SK-N-SH (cell line): ENCODE results near the gene UBAP1L. TPM values are rescaled to one million over a fixed set of nuclear protein-coding genes. Genes with fewer than 3 reads are reported as not detected.
A peak's percentile ranks its signal among the peaks of the same experiment; 100 is the strongest.

Experiments
- CTCF ChIA-PET: fragments of 300-600, 350-600 bp; formaldehyde crosslinking; extraction: SDS; loops from one replicate; lab custom pipeline; 2021; lab: Yijun Ruan, JAX
- POLR2A ChIA-PET: fragments of 350-600 bp; sonication (Branson Sonifier 250); formaldehyde crosslinking; extraction: SDS; loops from one replicate; lab custom pipeline; 2020; ENCODE audit warnings: antibody characterized with exemption, inconsistent platforms; lab: Yijun Ruan, JAX
- DNase-seq: peaks from one replicate; pipeline ENCODE4 v3.0.0; 2012
- H2AFZ ChIP-seq: fragments of 200-600 bp; sonication (generic); 2 replicates; pipeline ENCODE4 v1.8.1; 2016; ENCODE audit warnings: antibody characterized with exemption, mild to moderate bottlenecking, low read depth
- H3F3A ChIP-seq: fragments of 200-600 bp; sonication (generic); replicated peaks from 2 replicates; pipeline ENCODE3; 2016; ENCODE audit warnings: antibody characterized with exemption, mild to moderate bottlenecking; ENCODE audit not compliant: insufficient read depth
- H3K27ac ChIP-seq, 2 experiments: fragments of 200-500 bp in 1 of 2; fragments of 200-600 bp in 1 of 2; sonication (Bioruptor generic) in 1 of 2; sonication (generic), shearing (Covaris generic) in 1 of 2; 2 replicates each; pipeline versions ENCODE4 v1.5.1 to v1.6.1; 2014 to 2016; ENCODE audit warnings: low read depth in 2 of 2, inconsistent platforms in 1 of 2, low read length in 1 of 2, mild to moderate bottlenecking in 1 of 2, mixed read lengths in 1 of 2
- H3K27me3 ChIP-seq: fragments of 200-600 bp; sonication (generic), shearing (Covaris generic); 2 replicates; pipeline ENCODE4 v1.6.1; 2016; ENCODE audit warnings: mixed run types; ENCODE audit not compliant: insufficient read depth
- H3K36me3 ChIP-seq, 2 experiments: fragments of 200-500 bp in 1 of 2; fragments of 200-600 bp in 1 of 2; sonication (Bioruptor generic) in 1 of 2; sonication (generic) in 1 of 2; replicated peaks in 1 of 2; 2 replicates each; pipeline versions ENCODE3 to v1.5.1; 2014 to 2016; ENCODE audit warnings: low read length in 1 of 2, mild to moderate bottlenecking in 1 of 2; ENCODE audit not compliant: insufficient read depth in 2 of 2, control insufficient read depth in 1 of 2
- H3K4me1 ChIP-seq, 2 experiments: fragments of 200-500 bp in 1 of 2; fragments of 200-600 bp in 1 of 2; sonication (Bioruptor generic) in 1 of 2; sonication (generic), shearing (Covaris generic) in 1 of 2; 2 replicates each; pipeline versions ENCODE4 v1.5.1 to v1.6.1; 2014 to 2016; ENCODE audit warnings: low read depth in 1 of 2, low read length in 1 of 2, mixed run types in 1 of 2; ENCODE audit not compliant: insufficient read depth in 2 of 2, control insufficient read depth in 1 of 2
- H3K4me2 ChIP-seq: fragments of 200-600 bp; sonication (generic), shearing (Covaris generic); 2 replicates; pipeline ENCODE4 v1.6.1; 2017; ENCODE audit warnings: mixed run types
- H3K4me3 ChIP-seq, 2 experiments: fragments of 200-500 bp in 1 of 2; fragments of 200-600 bp in 1 of 2; sonication (Bioruptor generic) in 1 of 2; sonication (generic), shearing (Covaris generic) in 1 of 2; 2 replicates each; pipeline versions ENCODE4 v1.5.1 to v1.8.1; 2014 to 2016; ENCODE audit warnings: low read depth in 2 of 2, inconsistent platforms in 1 of 2, low read length in 1 of 2, mild to moderate bottlenecking in 1 of 2, mixed read lengths in 1 of 2, moderate library complexity in 1 of 2
- H3K79me2 ChIP-seq: fragments of 200-600 bp; sonication (generic); 2 replicates; pipeline ENCODE4 v1.8.1; 2017; ENCODE audit warnings: mild to moderate bottlenecking; ENCODE audit not compliant: insufficient read depth
- H3K9ac ChIP-seq: fragments of 200-600 bp; sonication (generic); 2 replicates; pipeline ENCODE4 v1.6.1; 2017; ENCODE audit warnings: mixed run types
- H3K9me2 ChIP-seq: fragments of 200-600 bp; sonication (generic); 2 replicates; pipeline ENCODE4 v1.6.1; 2017; ENCODE audit warnings: mixed run types
- H3K9me3 ChIP-seq: fragments of 200-600 bp; sonication (generic); 2 replicates; pipeline ENCODE4 v1.6.1; 2017; ENCODE audit warnings: mixed run types, mild to moderate bottlenecking, moderate library complexity
- H4K20me1 ChIP-seq: fragments of 200-600 bp; sonication (generic); 2 replicates; pipeline ENCODE4 v1.6.1; 2017; ENCODE audit warnings: mild to moderate bottlenecking, mixed run types; ENCODE audit not compliant: insufficient read depth
- CHD2 ChIP-seq: fragments of 150-350 bp; IDR thresholded peaks from 2 replicates; pipeline ENCODE4 v1.6.1; 2018; ENCODE audit warnings: low read length; ENCODE audit not compliant: partially characterized antibody
- EP300 ChIP-seq, 2 experiments: IDR thresholded peaks; 2 replicates each; pipeline versions ENCODE4 v1.4.0 to v1.6.1; 2012; ENCODE audit warnings: borderline replicate concordance in 1 of 2, low read depth in 1 of 2, low read length in 1 of 2
- FOXJ3 ChIP-seq: sonication (generic); formaldehyde crosslinking; IDR thresholded peaks from 2 replicates; pipeline ENCODE4 v1.5.1; 2020; ENCODE audit warnings: mild to moderate bottlenecking, missing genetic modification reagents
- GABPA ChIP-seq: IDR thresholded peaks from 2 replicates; pipeline ENCODE4 v1.4.0; 2012; ENCODE audit warnings: low read depth, mild to moderate bottlenecking
- JUND ChIP-seq: IDR thresholded peaks from 2 replicates; pipeline ENCODE4 v1.4.0; 2012
- MEF2A ChIP-seq: IDR thresholded peaks from 2 replicates; pipeline ENCODE4 v1.4.0; 2012; ENCODE audit warnings: low read depth, borderline replicate concordance
- NRF1 ChIP-seq: IDR thresholded peaks from 2 replicates; pipeline ENCODE4 v1.6.1; 2012; ENCODE audit warnings: low read depth, mild to moderate bottlenecking, low read length
- POLR2AphosphoS5 ChIP-seq: IDR thresholded peaks from 2 replicates; pipeline ENCODE4 v1.6.1; 2012; ENCODE audit warnings: low read depth, low read length
- RFX5 ChIP-seq: IDR thresholded peaks from 2 replicates; pipeline ENCODE4 v1.6.1; 2012; ENCODE audit warnings: mild to moderate bottlenecking, improper control_type of control experiment, low read length
- SIN3A ChIP-seq: IDR thresholded peaks from 2 replicates; pipeline ENCODE4 v1.6.1; 2012; ENCODE audit warnings: low read depth, mild to moderate bottlenecking, low read length, moderate library complexity, borderline replicate concordance
- TCF12 ChIP-seq: IDR thresholded peaks from 2 replicates; pipeline ENCODE4 v1.4.0; 2012
- WGBS: methylation state at CpG from one replicate; pipeline ENCODE4 v1.1.6; 2017; ENCODE audit warnings: low lambda C conversion rate; 5-methylcytosine and 5-hydroxymethylcytosine counted together
- polyA plus RNA-seq, 3 experiments: library from polyadenylated mRNA; depleted of rRNA; stranded (reverse); fragments of >200 nt; gene quantifications; 2 replicates each; pipeline ENCODE4 v1.2.3, GENCODE V29; 2012
- TF ChIP-seq, protein P1 (sequence below): IDR thresholded peaks from 2 replicates; pipeline ENCODE4 v1.6.1; 2012; ENCODE audit warnings: mild to moderate bottlenecking, low read depth, low read length, moderate library complexity
- TF ChIP-seq, protein P2 (sequence below): IDR thresholded peaks from 2 replicates; pipeline ENCODE4 v1.4.0; 2012; ENCODE audit warnings: low read depth, borderline replicate concordance
- TF ChIP-seq, protein P3 (sequence below): IDR thresholded peaks from 2 replicates; pipeline ENCODE4; 2012

UBAP1L gene
- polyA plus RNA-seq, 1 of the 3 experiments (the other 2 are of a cell fraction): 1.8 TPM

DNA sequence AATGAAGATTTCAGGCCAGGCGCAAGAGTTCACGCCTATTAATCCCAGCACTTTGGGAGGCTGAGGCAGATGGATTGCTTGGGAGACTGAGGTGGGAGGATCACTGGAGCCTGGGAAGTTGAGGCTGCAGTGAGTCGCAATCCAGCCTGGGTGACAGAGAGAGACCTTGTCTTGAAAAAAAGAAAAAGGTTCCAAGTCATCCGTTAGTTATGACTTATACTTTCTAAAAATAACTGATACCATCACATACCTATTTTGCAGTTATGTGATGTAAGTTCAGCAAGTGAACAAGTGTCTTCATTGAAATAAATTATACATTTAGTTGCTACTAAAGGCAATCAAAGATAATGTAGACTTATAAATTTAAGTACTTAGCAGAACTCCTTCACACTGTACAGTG lies 48.0 kb upstream of the UBAP1L start:
- Histone ChIP-seq H2AFZ (no peak overlapping the region), H3K27me3 (no peaks in the 10 kb centered on the region), H3K4me1 (peaks cover 0 to 6% of the 10 kb centered on the region in 2 experiments; a peak in 1 of 4 replicates), H3F3A (peaks cover 12% of the 10 kb centered on the region), H3K36me3 (peaks cover 40 to 46% of the 10 kb centered on the region in 2 experiments), H3K27ac (no peak overlapping the region), H3K4me3 (no peak overlapping the region), H3K79me2 (peaks cover 41% of the 10 kb centered on the region), H3K9me3 (no peaks in the 10 kb centered on the region), H4K20me1 (no peaks in the 10 kb centered on the region), H3K4me2 (no peak overlapping the region), H3K9me2 (no peaks in the 10 kb centered on the region), H3K9ac (no peak overlapping the region)
- CTCF ChIA-PET: interaction anchor here (1.1 kb wide), 1 partner anchor 16 kb away, joined by 4 read pairs; no protein-coding TSS in a partner anchor
- WGBS: 78% methylated on average over 4 of the region's 4 CpGs
- POLR2A ChIA-PET: no interaction called here
- DNase-seq: no peak
- peak; percentile 54; the same call in 1 of the 2 replicates for TF ChIP-seq MEF2A
- no peak for TF ChIP-seq NRF1

DNA sequence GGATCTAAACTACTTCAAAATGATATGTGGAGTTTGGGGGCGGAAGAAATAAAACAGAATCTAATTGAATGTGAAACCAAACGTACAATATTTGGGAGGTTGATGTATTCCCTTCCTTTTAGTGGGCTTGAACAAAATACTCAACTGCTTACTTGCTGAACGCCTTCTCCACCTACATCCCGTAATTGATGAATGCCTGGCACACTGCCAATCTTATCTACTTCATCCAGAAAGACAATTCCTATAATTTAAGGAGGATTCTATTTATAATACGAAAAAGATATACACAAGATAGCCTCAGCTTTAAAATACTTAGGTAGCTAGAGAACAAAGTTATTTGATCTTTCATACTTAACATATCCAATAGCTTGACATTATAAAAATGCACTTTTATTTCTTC lies 41.7 kb upstream of the UBAP1L start:
- 87% methylated on average over 5 of the region's 5 CpGs for WGBS
- POLR2A ChIA-PET: no interaction called here
- Histone ChIP-seq H3K27me3 (no peaks in the 10 kb centered on the region), H3K4me1 (no peaks in the 10 kb centered on the region), H3K4me2 (no peak overlapping the region), H2AFZ (no peak overlapping the region), H3K9me2 (no peaks in the 10 kb centered on the region), H3K27ac (no peak overlapping the region), H3K36me3 (peaks cover 60 to 65% of the 10 kb centered on the region in 2 experiments), H3K9ac (no peak overlapping the region), H3K9me3 (no peaks in the 10 kb centered on the region), H3K79me2 (peaks cover 14% of the 10 kb centered on the region), H3F3A (peaks cover under 1% of the 10 kb centered on the region), H4K20me1 (no peaks in the 10 kb centered on the region), H3K4me3 (no peak overlapping the region)
- TF ChIP-seq SIN3A (no peak), JUND (no peak), GABPA (no peak), EP300 (IDR thresholded peaks at IDR 0.05; ENCODE audit: borderline replicate concordance in 1 of 2, low read depth in 1 of 2, low read length in 1 of 2) (no peak), CHD2 (no peak)
- TF ChIP-seq, protein P1, sequence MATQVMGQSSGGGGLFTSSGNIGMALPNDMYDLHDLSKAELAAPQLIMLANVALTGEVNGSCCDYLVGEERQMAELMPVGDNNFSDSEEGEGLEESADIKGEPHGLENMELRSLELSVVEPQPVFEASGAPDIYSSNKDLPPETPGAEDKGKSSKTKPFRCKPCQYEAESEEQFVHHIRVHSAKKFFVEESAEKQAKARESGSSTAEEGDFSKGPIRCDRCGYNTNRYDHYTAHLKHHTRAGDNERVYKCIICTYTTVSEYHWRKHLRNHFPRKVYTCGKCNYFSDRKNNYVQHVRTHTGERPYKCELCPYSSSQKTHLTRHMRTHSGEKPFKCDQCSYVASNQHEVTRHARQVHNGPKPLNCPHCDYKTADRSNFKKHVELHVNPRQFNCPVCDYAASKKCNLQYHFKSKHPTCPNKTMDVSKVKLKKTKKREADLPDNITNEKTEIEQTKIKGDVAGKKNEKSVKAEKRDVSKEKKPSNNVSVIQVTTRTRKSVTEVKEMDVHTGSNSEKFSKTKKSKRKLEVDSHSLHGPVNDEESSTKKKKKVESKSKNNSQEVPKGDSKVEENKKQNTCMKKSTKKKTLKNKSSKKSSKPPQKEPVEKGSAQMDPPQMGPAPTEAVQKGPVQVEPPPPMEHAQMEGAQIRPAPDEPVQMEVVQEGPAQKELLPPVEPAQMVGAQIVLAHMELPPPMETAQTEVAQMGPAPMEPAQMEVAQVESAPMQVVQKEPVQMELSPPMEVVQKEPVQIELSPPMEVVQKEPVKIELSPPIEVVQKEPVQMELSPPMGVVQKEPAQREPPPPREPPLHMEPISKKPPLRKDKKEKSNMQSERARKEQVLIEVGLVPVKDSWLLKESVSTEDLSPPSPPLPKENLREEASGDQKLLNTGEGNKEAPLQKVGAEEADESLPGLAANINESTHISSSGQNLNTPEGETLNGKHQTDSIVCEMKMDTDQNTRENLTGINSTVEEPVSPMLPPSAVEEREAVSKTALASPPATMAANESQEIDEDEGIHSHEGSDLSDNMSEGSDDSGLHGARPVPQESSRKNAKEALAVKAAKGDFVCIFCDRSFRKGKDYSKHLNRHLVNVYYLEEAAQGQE: no peak
- CTCF ChIA-PET: no interaction called here
- no peak for DNase-seq

DNA sequence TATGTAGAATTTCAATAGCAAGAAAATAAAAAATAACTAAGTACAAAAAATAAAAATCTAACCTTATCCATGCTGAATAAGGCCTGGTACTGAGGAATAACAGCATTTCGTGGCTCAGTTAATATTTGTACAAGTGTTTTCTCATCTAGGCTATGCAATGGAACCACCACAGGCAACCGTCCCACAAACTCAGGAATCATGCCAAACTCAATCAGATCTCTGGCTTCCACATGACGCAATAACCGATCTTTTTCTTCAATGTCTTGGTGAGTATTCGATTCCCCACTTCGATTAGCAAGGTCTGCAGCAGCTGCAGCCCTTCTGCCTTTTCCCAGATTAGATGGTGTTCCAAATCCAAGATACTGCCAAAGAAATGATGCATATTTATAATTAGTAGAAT lies 39.7 kb upstream of the UBAP1L start:
- Histone ChIP-seq H3K27me3 (no peaks in the 10 kb centered on the region), H3K9me3 (no peaks in the 10 kb centered on the region)
- no peak for TF ChIP-seq POLR2AphosphoS5
- TF ChIP-seq, protein P2, sequence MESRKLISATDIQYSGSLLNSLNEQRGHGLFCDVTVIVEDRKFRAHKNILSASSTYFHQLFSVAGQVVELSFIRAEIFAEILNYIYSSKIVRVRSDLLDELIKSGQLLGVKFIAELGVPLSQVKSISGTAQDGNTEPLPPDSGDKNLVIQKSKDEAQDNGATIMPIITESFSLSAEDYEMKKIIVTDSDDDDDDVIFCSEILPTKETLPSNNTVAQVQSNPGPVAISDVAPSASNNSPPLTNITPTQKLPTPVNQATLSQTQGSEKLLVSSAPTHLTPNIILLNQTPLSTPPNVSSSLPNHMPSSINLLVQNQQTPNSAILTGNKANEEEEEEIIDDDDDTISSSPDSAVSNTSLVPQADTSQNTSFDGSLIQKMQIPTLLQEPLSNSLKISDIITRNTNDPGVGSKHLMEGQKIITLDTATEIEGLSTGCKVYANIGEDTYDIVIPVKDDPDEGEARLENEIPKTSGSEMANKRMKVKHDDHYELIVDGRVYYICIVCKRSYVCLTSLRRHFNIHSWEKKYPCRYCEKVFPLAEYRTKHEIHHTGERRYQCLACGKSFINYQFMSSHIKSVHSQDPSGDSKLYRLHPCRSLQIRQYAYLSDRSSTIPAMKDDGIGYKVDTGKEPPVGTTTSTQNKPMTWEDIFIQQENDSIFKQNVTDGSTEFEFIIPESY: no peak
- TF ChIP-seq GABPA: no peak
- TF ChIP-seq FOXJ3: no peak
- no peak for TF ChIP-seq RFX5
- no peak for TF ChIP-seq TCF12
- TF ChIP-seq, protein P3, sequence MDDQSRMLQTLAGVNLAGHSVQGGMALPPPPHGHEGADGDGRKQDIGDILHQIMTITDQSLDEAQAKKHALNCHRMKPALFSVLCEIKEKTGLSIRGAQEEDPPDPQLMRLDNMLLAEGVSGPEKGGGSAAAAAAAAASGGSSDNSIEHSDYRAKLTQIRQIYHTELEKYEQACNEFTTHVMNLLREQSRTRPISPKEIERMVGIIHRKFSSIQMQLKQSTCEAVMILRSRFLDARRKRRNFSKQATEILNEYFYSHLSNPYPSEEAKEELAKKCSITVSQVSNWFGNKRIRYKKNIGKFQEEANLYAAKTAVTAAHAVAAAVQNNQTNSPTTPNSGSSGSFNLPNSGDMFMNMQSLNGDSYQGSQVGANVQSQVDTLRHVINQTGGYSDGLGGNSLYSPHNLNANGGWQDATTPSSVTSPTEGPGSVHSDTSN: no peak
- TF ChIP-seq, all 33 proteins: peak for 0
- Histone ChIP-seq H3K27ac (no peak overlapping the region), H3K4me2 (no peak overlapping the region), H3K9me2 (no peaks in the 10 kb centered on the region), H3K79me2 (peaks cover 3% of the 10 kb centered on the region; the same call in 1 of the 2 replicates), H2AFZ (no peak overlapping the region), H3K4me1 (no peaks in the 10 kb centered on the region), H4K20me1 (no peaks in the 10 kb centered on the region), H3F3A (peaks cover 9% of the 10 kb centered on the region), H3K36me3 (peaks cover 66 to 76% of the 10 kb centered on the region in 2 experiments), H3K9ac (no peak overlapping the region), H3K4me3 (no peak overlapping the region)
- ChIA-PET POLR2A (no interaction called here), CTCF (no interaction called here)
- no peak for DNase-seq
- WGBS: 98% methylated on average over 6 of the region's 6 CpGs
